Transverse colon (tissue), 4 donors: Measurements from ENCODE around the gene PCCA. TPM values are rescaled to one million over a fixed set of nuclear protein-coding genes. Genes with fewer than 3 reads are reported as not detected.

Experiments used
- DNase-seq: peaks from one replicate; pipeline ENCODE4 v3.0.0-alpha.2; 2019
- H3K27ac ChIP-seq, 4 donors: fragments of 200-600 bp; sonication (generic); 2 replicates each; pipeline ENCODE4 v1.5.1; 2016 to 2018; ENCODE audit warnings: inconsistent platforms in 4 of 4
- H3K27me3 ChIP-seq: fragments of 200-600 bp; sonication (generic); 2 replicates; pipeline ENCODE4 v1.5.1; 2017; ENCODE audit warnings: inconsistent platforms
- H3K36me3 ChIP-seq, 4 donors: fragments of 200-600 bp; sonication (generic); 2 replicates each; pipeline ENCODE4 v1.5.1; 2017 to 2019; ENCODE audit warnings: inconsistent platforms in 4 of 4
- H3K4me1 ChIP-seq, 4 donors: fragments of 200-600 bp; sonication (generic); 2 replicates each; pipeline ENCODE4 v1.5.1; 2017 to 2020; ENCODE audit warnings: inconsistent platforms in 4 of 4
- H3K4me3 ChIP-seq, 4 donors: fragments of 200-600 bp; sonication (generic); 1 replicate in 1 of 4; 2 replicates in 3 of 4; pipeline versions ENCODE4 v1.5.1 to v1.6.1; 2017 to 2019; ENCODE audit warnings: inconsistent platforms in 4 of 4
- H3K9me3 ChIP-seq, 2 donors: fragments of 200-600 bp; sonication (generic); 2 replicates each; pipeline ENCODE4 v1.5.1; 2017 to 2019; ENCODE audit warnings: inconsistent platforms in 2 of 2
- CTCF ChIP-seq, 5 experiments: fragments of 200-600 bp in 3 of 5; fragments of 450-650 bp in 2 of 5; sonication (generic) in 3 of 5; IDR thresholded peaks; 1 replicate in 2 of 5; 2 replicates in 3 of 5; pipeline ENCODE4 v1.5.1; 2016 to 2017; ENCODE audit warnings: antibody characterized with exemption in 5 of 5, inconsistent platforms in 3 of 5, mild to moderate bottlenecking in 2 of 5, moderate library complexity in 1 of 5
- EP300 ChIP-seq: sonication (generic); formaldehyde crosslinking; IDR thresholded peaks from one replicate; pipeline ENCODE4 v1.6.1; 2017; ENCODE audit warnings: antibody characterized with exemption, low read depth
- POLR2A ChIP-seq: fragments of 450-650 bp; IDR thresholded peaks from one replicate; pipeline ENCODE4 v1.6.1; 2016; ENCODE audit warnings: antibody characterized with exemption, mild to moderate bottlenecking, moderate library complexity
- POLR2AphosphoS5 ChIP-seq, 3 donors: sonication (generic); formaldehyde crosslinking; IDR thresholded peaks; one replicate each; pipeline ENCODE4 v1.6.1; 2016; ENCODE audit warnings: antibody characterized with exemption in 3 of 3
- WGBS, 2 donors: methylation state at CpG; one replicate each; pipeline ENCODE4 v1.1.5; 2018; ENCODE audit warnings: low coverage in 1 of 2; 5-methylcytosine and 5-hydroxymethylcytosine counted together
- in situ Hi-C, 4 donors: fragments of 200-750 bp; cut with MboI; loops; one replicate each; pipeline versions ENCODE4 v1.15.0 to v1.15.1; 2017; ENCODE audit warnings: low sequenced_read_pairs in 3 of 4, low pct_ligation_motif_present in 1 of 4, low pct_unique_long_range_greater_than_20kb in 1 of 4
- intact Hi-C: fragments of 100-400 bp; cut with DNase I; formaldehyde crosslinking; loops from one replicate; pipeline ENCODE4 v1.15.1; 2023; ENCODE audit warnings: low total_unique reads
- total RNA-seq, 4 donors: library from RNA; depleted of rRNA; stranded (reverse); fragments of >200 nt; gene quantifications; one replicate each; pipeline ENCODE4 v1.1.0, GENCODE V29; 2016

Gene PCCA
- total RNA-seq, 4 donors from 2014 or later: 13.1 to 87.8 (median 74.6) TPM

GRCh38 chr13:100506154-100506553 lies 417.3 kb downstream of the PCCA start:
- in situ Hi-C loops: loop anchor here (10.0 to 25.0 kb wide), 5 partner anchors 269 to 851 kb away; no protein-coding TSS in a partner anchor
- intact Hi-C loops: no loop called here

GRCh38 chr13:100506600-100507422 lies 417.9 kb downstream of the PCCA start:
- no peak for DNase-seq
- H3K36me3 ChIP-seq: no peaks in the 10 kb centered on the region
- no peak overlapping the region for H3K27ac ChIP-seq
- H3K4me3 ChIP-seq: no peak overlapping the region
- TF ChIP-seq POLR2A (no peak), CTCF (IDR thresholded peaks at IDR 0.05) (no peak), POLR2AphosphoS5 (IDR thresholded peaks at IDR 0.05) (no peak), EP300 (no peak)
- no peaks in the 10 kb centered on the region for H3K27me3 ChIP-seq
- in situ Hi-C loops: loop anchor here (10.0 to 25.0 kb wide), 5 partner anchors 270 to 852 kb away; no protein-coding TSS in a partner anchor
- intact Hi-C loops: no loop called here
- H3K4me1 ChIP-seq: no peaks in the 10 kb centered on the region
- H3K9me3 ChIP-seq: no peaks in the 10 kb centered on the region
- 58 to 60% methylated on average over 8 to 9 of the region's 9 CpGs for WGBS, 2 donors

More at GRCh38 chr13:100506154-100506553, 417.3 kb downstream of the PCCA start:
- no peak for DNase-seq
- Histone ChIP-seq H3K9me3 (no peaks in the 10 kb centered on the region), H3K27ac (no peak overlapping the region), H3K4me1 (no peaks in the 10 kb centered on the region), H3K27me3 (no peaks in the 10 kb centered on the region), H3K4me3 (no peak overlapping the region), H3K36me3 (no peaks in the 10 kb centered on the region)
- 75 to 80% methylated on average over 8 to 15 of the region's 15 CpGs for WGBS, 2 donors
- TF ChIP-seq POLR2A (no peak), EP300 (no peak), POLR2AphosphoS5 (IDR thresholded peaks at IDR 0.05) (no peak), CTCF (IDR thresholded peaks at IDR 0.05) (no peak)

GRCh38 chr13:100508455-100508854 lies 419.6 kb downstream of the PCCA start:
- DNase-seq: no peak
- H3K4me3 ChIP-seq: no peak overlapping the region
- H3K9me3 ChIP-seq: no peaks in the 10 kb centered on the region
- H3K27me3 ChIP-seq: no peaks in the 10 kb centered on the region
- intact Hi-C loops: loop anchor here (2.0 kb wide), 1 partner anchor 76 kb away; no protein-coding TSS in a partner anchor
- 93 to 98% methylated on average over 6 of the region's 6 CpGs for WGBS, 2 donors
- no peak for TF ChIP-seq POLR2AphosphoS5 (IDR thresholded peaks at IDR 0.05)
- TF ChIP-seq CTCF (IDR thresholded peaks at IDR 0.05): no peak
- no peak for TF ChIP-seq EP300
- no peak for TF ChIP-seq POLR2A
- H3K4me1 ChIP-seq: no peaks in the 10 kb centered on the region
- in situ Hi-C loops: loop anchor here (10.0 to 25.0 kb wide), 5 partner anchors 271 to 854 kb away; no protein-coding TSS in a partner anchor
- H3K36me3 ChIP-seq: no peaks in the 10 kb centered on the region
- no peak overlapping the region for H3K27ac ChIP-seq

GRCh38 chr13:100508996-100509395 lies 420.1 kb downstream of the PCCA start:
- intact Hi-C loops (loop anchor here (2.0 kb wide), 1 partner anchor 76 kb away; no protein-coding TSS in a partner anchor), in situ Hi-C loops (loop anchor here (10.0 to 25.0 kb wide), 5 partner anchors 272 to 854 kb away; no protein-coding TSS in a partner anchor)
- peaks cover 0 to under 1% (median 0%) of the 10 kb centered on the region in 4 donors for H3K4me1 ChIP-seq
- no peak overlapping the region for H3K27ac ChIP-seq
- WGBS, 2 donors: 93 to 94% methylated on average over 2 to 8 of the region's 8 CpGs
- TF ChIP-seq POLR2AphosphoS5 (IDR thresholded peaks at IDR 0.05): no peak
- TF ChIP-seq CTCF (IDR thresholded peaks at IDR 0.05): no peak
- no peak for TF ChIP-seq EP300
- TF ChIP-seq POLR2A: no peak
- no peaks in the 10 kb centered on the region for H3K36me3 ChIP-seq
- H3K9me3 ChIP-seq: no peaks in the 10 kb centered on the region
- DNase-seq: no peak
- no peak overlapping the region for H3K4me3 ChIP-seq
- H3K27me3 ChIP-seq: no peaks in the 10 kb centered on the region
